Ishikawa (cell line): Measurements from ENCODE around the gene FAM83F.

ENCODE experiments used
- CEBPB ChIP-seq: IDR thresholded peaks from 2 replicates; pipeline ENCODE4 v1.6.1; 2012
- CREB1 ChIP-seq: IDR thresholded peaks from 2 replicates; pipeline ENCODE4 v1.6.1; 2012; ENCODE audit warnings: low read depth
- EGR1 ChIP-seq: IDR thresholded peaks from 2 replicates; pipeline ENCODE4 v1.6.1; 2012
- EP300 ChIP-seq: IDR thresholded peaks from 2 replicates; pipeline ENCODE4 v1.6.1; 2012; ENCODE audit warnings: borderline replicate concordance
- FOXM1 ChIP-seq: IDR thresholded peaks from 2 replicates; pipeline ENCODE4 v1.6.1; 2012; ENCODE audit warnings: low read depth, borderline replicate concordance
- MAX ChIP-seq: IDR thresholded peaks from 2 replicates; pipeline ENCODE4 v1.6.1; 2012
- NFIC ChIP-seq: IDR thresholded peaks from 2 replicates; pipeline ENCODE4 v1.6.1; 2012
- RAD21 ChIP-seq: IDR thresholded peaks from 2 replicates; pipeline ENCODE4 v1.6.1; 2012; ENCODE audit warnings: low read depth
- REST ChIP-seq: IDR thresholded peaks from 2 replicates; pipeline ENCODE4 v1.6.1; 2012; ENCODE audit warnings: low read depth, mild to moderate bottlenecking
- TAF1 ChIP-seq: IDR thresholded peaks from 2 replicates; pipeline ENCODE4 v1.6.1; 2012; ENCODE audit warnings: low read depth, mild to moderate bottlenecking
- TCF12 ChIP-seq: IDR thresholded peaks from 2 replicates; pipeline ENCODE4 v1.6.1; 2012; ENCODE audit warnings: low read depth
- TEAD4 ChIP-seq: IDR thresholded peaks from 2 replicates; pipeline ENCODE4 v1.6.1; 2012
- USF1 ChIP-seq: IDR thresholded peaks from 2 replicates; pipeline ENCODE4 v1.6.1; 2012
- YY1 ChIP-seq: IDR thresholded peaks from 2 replicates; pipeline ENCODE4 v1.6.1; 2012; ENCODE audit warnings: low read depth
- ZBTB7A ChIP-seq: IDR thresholded peaks from 2 replicates; pipeline ENCODE4 v1.6.1; 2012; ENCODE audit warnings: low read depth

FAM83F gene

GRCh38 chr22:39959640-39960447 is 34.9 kb upstream of the FAM83F start, which contains the start of gene TMA7B:
TMA7B (plus strand) TSS chr22:39960397; CDS start chr22:39964375, 3,978 bp downstream.
- TF ChIP-seq CREB1 (no peak), FOXM1 (no peak), EGR1 (no peak), YY1 (no peak), MAX (no peak), REST (no peak), CEBPB (no peak), TCF12 (no peak)

GRCh38 chr22:39960791-39961746 is 33.7 kb upstream of the FAM83F start:
- no peak for TF ChIP-seq YY1
- no peak for TF ChIP-seq CEBPB
- no peak for TF ChIP-seq MAX
- no peak for TF ChIP-seq EGR1
- TF ChIP-seq ZBTB7A: no peak
- no peak for TF ChIP-seq FOXM1
- TF ChIP-seq REST: no peak
- TF ChIP-seq TEAD4: no peak
- TF ChIP-seq NFIC: no peak
- no peak for TF ChIP-seq CREB1
- TF ChIP-seq TCF12: no peak
- TF ChIP-seq RAD21: no peak
- no peak for TF ChIP-seq USF1
- TF ChIP-seq EP300: no peak
- no peak for TF ChIP-seq TAF1

- TF ChIP-seq EP300 (no peak), REST (no peak), TAF1 (no peak), EGR1 (no peak), MAX (no peak), RAD21 (no peak), USF1 (no peak), FOXM1 (no peak), CREB1 (no peak), TEAD4 (no peak), YY1 (no peak), ZBTB7A (no peak), TCF12 (no peak), CEBPB (no peak), NFIC (no peak)
Observed at GRCh38 chr22:39962071-39962470, 32.7 kb upstream of the FAM83F start.
